B cell (primary cell): ENCODE measurements around the gene PNKD.

Experiments used
- EZH2 ChIP-seq: IDR thresholded peaks from 2 replicates; pipeline ENCODE4 v1.6.1; 2012; ENCODE audit warnings: borderline replicate concordance, low read depth, mild to moderate bottlenecking, moderate library complexity, low read length; ENCODE audit not compliant: insufficient read depth, poor library complexity, severe bottlenecking
- TF ChIP-seq, protein P1 (sequence below): fragments of 200-600 bp; IDR thresholded peaks from one replicate; pipeline ENCODE4 v1.8.0; 2022; ENCODE audit warnings: antibody characterized with exemption, mild to moderate bottlenecking

GRCh38 chr2:218230882-218231281, 39.4 kb upstream of the PNKD start:
- TF ChIP-seq, protein P1, sequence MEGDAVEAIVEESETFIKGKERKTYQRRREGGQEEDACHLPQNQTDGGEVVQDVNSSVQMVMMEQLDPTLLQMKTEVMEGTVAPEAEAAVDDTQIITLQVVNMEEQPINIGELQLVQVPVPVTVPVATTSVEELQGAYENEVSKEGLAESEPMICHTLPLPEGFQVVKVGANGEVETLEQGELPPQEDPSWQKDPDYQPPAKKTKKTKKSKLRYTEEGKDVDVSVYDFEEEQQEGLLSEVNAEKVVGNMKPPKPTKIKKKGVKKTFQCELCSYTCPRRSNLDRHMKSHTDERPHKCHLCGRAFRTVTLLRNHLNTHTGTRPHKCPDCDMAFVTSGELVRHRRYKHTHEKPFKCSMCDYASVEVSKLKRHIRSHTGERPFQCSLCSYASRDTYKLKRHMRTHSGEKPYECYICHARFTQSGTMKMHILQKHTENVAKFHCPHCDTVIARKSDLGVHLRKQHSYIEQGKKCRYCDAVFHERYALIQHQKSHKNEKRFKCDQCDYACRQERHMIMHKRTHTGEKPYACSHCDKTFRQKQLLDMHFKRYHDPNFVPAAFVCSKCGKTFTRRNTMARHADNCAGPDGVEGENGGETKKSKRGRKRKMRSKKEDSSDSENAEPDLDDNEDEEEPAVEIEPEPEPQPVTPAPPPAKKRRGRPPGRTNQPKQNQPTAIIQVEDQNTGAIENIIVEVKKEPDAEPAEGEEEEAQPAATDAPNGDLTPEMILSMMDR: peak; percentile 42
- TF ChIP-seq EZH2: no peak
